HEK293 (cell line): Measurements from ENCODE around the gene GPR132.

Experiments
- CTCF ChIA-PET: fragments of 350-600 bp; formaldehyde crosslinking; extraction: SDS; loops from one replicate; lab custom pipeline; 2021; ENCODE audit warnings: antibody characterized with exemption; lab: Yijun Ruan, JAX
- POLR2A ChIA-PET: fragments of 300-600 bp; formaldehyde crosslinking; extraction: SDS; loops from one replicate; lab custom pipeline; 2020; ENCODE audit warnings: antibody characterized with exemption, inconsistent platforms; lab: Yijun Ruan, JAX
- H3K27ac ChIP-seq: fragments of 200-500 bp; sonication (Bioruptor generic); 2 replicates; pipeline ENCODE4 v1.5.1; 2014; ENCODE audit warnings: low read depth, low read length, control low read depth, inconsistent platforms; ENCODE audit errors: extremely low read depth
- H3K36me3 ChIP-seq, 2 experiments: fragments of 200-500 bp in 1 of 2; sonication (Bioruptor generic) in 1 of 2; 1 replicate in 1 of 2; 2 replicates in 1 of 2; pipeline ENCODE4 v1.5.1; 2014 to 2017; ENCODE audit warnings: inconsistent platforms in 2 of 2, low read length in 2 of 2; ENCODE audit not compliant: control insufficient read depth in 2 of 2, insufficient read depth in 1 of 2
- H3K4me1 ChIP-seq: fragments of 200-500 bp; sonication (Bioruptor generic); 2 replicates; pipeline ENCODE4 v1.5.1; 2014; ENCODE audit warnings: mild to moderate bottlenecking, low read length, inconsistent platforms; ENCODE audit not compliant: control insufficient read depth, insufficient read depth
- H3K4me3 ChIP-seq: 2 replicates; pipeline ENCODE4 v1.5.1; 2011; ENCODE audit warnings: low read depth, mild to moderate bottlenecking, control low read depth, low read length, moderate library complexity
- H3K9me3 ChIP-seq: fragments of 200-500 bp; sonication (Bioruptor generic); 2 replicates; pipeline ENCODE4 v1.5.1; 2014; ENCODE audit warnings: low read depth, low read length, inconsistent platforms; ENCODE audit not compliant: control insufficient read depth, insufficient read depth
- CTCF ChIP-seq: fragments of 450-650 bp; formaldehyde crosslinking; IDR thresholded peaks from 2 replicates; pipeline ENCODE4 v1.5.1; 2016; ENCODE audit warnings: missing biosample characterization, missing genetic modification characterization
- GLIS1 ChIP-seq: fragments of 450-650 bp; formaldehyde crosslinking; IDR thresholded peaks from 2 replicates; pipeline ENCODE4 v1.5.1; 2016; ENCODE audit warnings: missing biosample characterization, missing genetic modification characterization
- GLIS2 ChIP-seq: fragments of 450-650 bp; formaldehyde crosslinking; IDR thresholded peaks from 2 replicates; pipeline ENCODE4 v1.5.1; 2016; ENCODE audit warnings: missing biosample characterization, missing genetic modification characterization
- PRDM10 ChIP-seq: fragments of 450-650 bp; formaldehyde crosslinking; IDR thresholded peaks from 2 replicates; pipeline ENCODE4 v1.5.1; 2016; ENCODE audit warnings: missing biosample characterization, missing genetic modification characterization
- SP2 ChIP-seq: fragments of 450-650 bp; formaldehyde crosslinking; IDR thresholded peaks from 2 replicates; pipeline ENCODE4 v1.5.1; 2016; ENCODE audit warnings: missing biosample characterization, missing genetic modification characterization
- WT1 ChIP-seq: fragments of 450-650 bp; formaldehyde crosslinking; IDR thresholded peaks from 2 replicates; pipeline ENCODE4 v1.5.1; 2016; ENCODE audit warnings: missing biosample characterization, missing genetic modification characterization
- ZBTB6 ChIP-seq: fragments of 450-650 bp; formaldehyde crosslinking; IDR thresholded peaks from 2 replicates; pipeline ENCODE4 v1.5.1; 2017; ENCODE audit warnings: missing biosample characterization, missing genetic modification characterization
- ZBTB8A ChIP-seq: fragments of 450-650 bp; formaldehyde crosslinking; IDR thresholded peaks from 2 replicates; pipeline ENCODE4 v1.5.1; 2016; ENCODE audit warnings: missing biosample characterization, missing genetic modification characterization
- ZEB2 ChIP-seq: fragments of 450-650 bp; formaldehyde crosslinking; IDR thresholded peaks from 2 replicates; pipeline ENCODE4 v1.5.1; 2016; ENCODE audit warnings: missing biosample characterization, missing genetic modification characterization
- ZNF140 ChIP-seq: fragments of 450-650 bp; formaldehyde crosslinking; IDR thresholded peaks from 2 replicates; pipeline ENCODE4 v1.5.1; 2016; ENCODE audit warnings: missing biosample characterization, missing genetic modification characterization
- ZNF148 ChIP-seq: fragments of 450-650 bp; formaldehyde crosslinking; IDR thresholded peaks from 2 replicates; pipeline ENCODE4 v1.5.0; 2017; ENCODE audit warnings: missing biosample characterization, missing genetic modification characterization, borderline replicate concordance
- ZNF394 ChIP-seq: fragments of 450-650 bp; formaldehyde crosslinking; IDR thresholded peaks from 2 replicates; pipeline ENCODE4 v1.5.1; 2016; ENCODE audit warnings: missing biosample characterization, missing genetic modification characterization, mild to moderate bottlenecking, moderate library complexity, borderline replicate concordance
- ZNF423 ChIP-seq: fragments of 450-650 bp; formaldehyde crosslinking; IDR thresholded peaks from 2 replicates; pipeline ENCODE4 v1.5.1; 2016; ENCODE audit warnings: missing biosample characterization, missing genetic modification characterization
- ZNF449 ChIP-seq: fragments of 450-650 bp; formaldehyde crosslinking; IDR thresholded peaks from 2 replicates; pipeline ENCODE4 v1.5.1; 2017; ENCODE audit warnings: missing biosample characterization, mild to moderate bottlenecking, missing genetic modification characterization, moderate library complexity
- ZNF664 ChIP-seq: fragments of 450-650 bp; formaldehyde crosslinking; IDR thresholded peaks from 2 replicates; pipeline ENCODE4 v1.5.1; 2016; ENCODE audit warnings: missing biosample characterization, missing genetic modification characterization
- ZNF670 ChIP-seq: fragments of 450-650 bp; formaldehyde crosslinking; IDR thresholded peaks from 2 replicates; pipeline ENCODE4 v1.5.1; 2016; ENCODE audit warnings: missing biosample characterization, missing genetic modification characterization, low read depth
- ZNF704 ChIP-seq: fragments of 450-650 bp; formaldehyde crosslinking; IDR thresholded peaks from 2 replicates; pipeline ENCODE4 v1.5.1; 2016; ENCODE audit warnings: missing biosample characterization, missing genetic modification characterization
- ZNF768 ChIP-seq: fragments of 450-650 bp; formaldehyde crosslinking; IDR thresholded peaks from 2 replicates; pipeline ENCODE4 v1.5.1; 2018; ENCODE audit warnings: missing biosample characterization, mild to moderate bottlenecking, missing genetic modification characterization
- ZXDB ChIP-seq: fragments of 450-650 bp; formaldehyde crosslinking; IDR thresholded peaks from 2 replicates; pipeline ENCODE4 v1.5.1; 2016; ENCODE audit warnings: missing biosample characterization, missing genetic modification characterization

The GPR132 gene

GRCh38 chr14:105091517-105092170 is 26.4 kb upstream of the GPR132 start (continued):
- peak; percentile 87; the same call in 1 of the 2 replicates for TF ChIP-seq GLIS1 (tag by site-specific recombination)
- TF ChIP-seq ZNF670, result no peak
- TF ChIP-seq ZBTB6 (tag by site-specific recombination), result no peak
- no peak for TF ChIP-seq WT1 (tag by site-specific recombination)
- no peak for TF ChIP-seq ZNF140
- no peak for TF ChIP-seq ZNF449 (tag by site-specific recombination)
- TF ChIP-seq SP2, result peak; percentile 55
- TF ChIP-seq ZNF664 (tag by site-specific recombination), result no peak
- 0 out of 2 replicates have a peak, but pooled peaks have one; percentile 19 for TF ChIP-seq PRDM10 (tag by site-specific recombination)
- no peak for TF ChIP-seq ZNF768 (tag by site-specific recombination)

GRCh38 chr14:105091054-105091516 is 25.9 kb upstream of the GPR132 start:
- Histone ChIP-seq H3K4me1 (peaks cover 8% of the 10 kb centered on the region), H3K27ac (no peak overlapping the region), H3K9me3 (no peaks in the 10 kb centered on the region), H3K36me3 (no peaks in the 10 kb centered on the region), H3K4me3 (no peak overlapping the region)
- TF ChIP-seq ZEB2 (tag by site-specific recombination), result 0 out of 2 replicates have a peak, but pooled peaks have one; percentile 13
- TF ChIP-seq GLIS1 (tag by site-specific recombination), result peak; percentile 8
- peak; percentile 96 for TF ChIP-seq ZNF423 (tag by site-specific recombination)
- peak; percentile 63; the same call in 1 of the 2 replicates for TF ChIP-seq GLIS2
- no peak for TF ChIP-seq ZNF704 (tag by site-specific recombination)
- ChIA-PET CTCF (interaction anchor here (0.5 to 2.9 kb wide), 19 partner anchors 9 to 1302 kb away, joined by 3 to 10 read pairs (median 5); partner anchors contain the start of genes NUDT14 and SIVA1), POLR2A (interaction anchor here (1.0 kb wide), 2 partner anchors 9 to 399 kb away, joined by 3 read pairs; no protein-coding TSS in a partner anchor)

GRCh38 chr14:105090493-105091053 is 25.3 kb upstream of the GPR132 start:
- ChIA-PET POLR2A (interaction anchor here (0.6 to 1.4 kb wide), 4 partner anchors 9 to 399 kb away, joined by 3 to 6 read pairs (median 3); partner anchors contain the start of genes BRF1 and CDCA4), CTCF (interaction anchor here (0.5 to 2.9 kb wide), 40 partner anchors 8 to 1302 kb away, joined by 3 to 10 read pairs (median 4); partner anchors contain the start of genes CDCA4 and NUDT14)
- Histone ChIP-seq H3K27ac (no peak overlapping the region), H3K4me1 (peaks cover 8% of the 10 kb centered on the region), H3K9me3 (no peaks in the 10 kb centered on the region), H3K4me3 (no peak overlapping the region), H3K36me3 (no peaks in the 10 kb centered on the region)
- TF ChIP-seq ZBTB8A (tag by site-specific recombination) (peak; percentile 69), ZXDB (tag by site-specific recombination) (peak; percentile 65; the same call in 1 of the 2 replicates), CTCF (tag by site-specific recombination) (peak; percentile 91), ZNF148 (tag by site-specific recombination) (no peak), ZNF394 (no peak)
